PFSK-1 (cell line): ENCODE results near the gene ADGRF5.

Source experiments
- FOXP2 ChIP-seq: optimal IDR thresholded peaks from 2 replicates; pipeline ENCODE3; 2011; ENCODE audit warnings: borderline replicate concordance, control low read depth, inconsistent platforms; ENCODE audit not compliant: insufficient read depth; ENCODE audit errors: extremely low read length, extremely low read depth
- POLR2AphosphoS5 ChIP-seq: IDR thresholded peaks from 2 replicates; pipeline ENCODE4 v1.6.1; 2012; ENCODE audit warnings: low read depth, mild to moderate bottlenecking, control low read depth, low read length, moderate library complexity
- REST ChIP-seq, 2 experiments: IDR thresholded peaks; 2 replicates each; pipeline versions ENCODE4 v1.6.1 to v1.8.0; 2011 to 2012; ENCODE audit warnings: low read depth in 2 of 2, low read length in 2 of 2, control low read depth in 1 of 2, inconsistent platforms in 1 of 2, mild to moderate bottlenecking in 1 of 2, moderate library complexity in 1 of 2; ENCODE audit not compliant: insufficient read depth in 1 of 2
- SIN3A ChIP-seq: IDR thresholded peaks from 2 replicates; pipeline ENCODE4 v1.6.1; 2012; ENCODE audit warnings: mild to moderate bottlenecking, low read length, moderate library complexity, borderline replicate concordance; ENCODE audit not compliant: insufficient read depth
- TAF1 ChIP-seq: IDR thresholded peaks from 2 replicates; pipeline ENCODE4 v1.6.1; 2012; ENCODE audit warnings: low read length, control low read depth, borderline replicate concordance; ENCODE audit not compliant: insufficient read depth

- TF ChIP-seq POLR2AphosphoS5: no peak
- TF ChIP-seq REST (IDR thresholded peaks at IDR 0.05; ENCODE audit: insufficient read depth in 1 of 2, low read depth in 2 of 2, low read length in 2 of 2): no peak
- no peak for TF ChIP-seq SIN3A
- no peak for TF ChIP-seq TAF1
- TF ChIP-seq FOXP2: no peak
These were observed 6.4 kb downstream of the ADGRF5 start for GRCh38 chr6:46915380-46915779.
